Measurements from ENCODE around the gene PTPRE.

Gene PTPRE

GRCh38 chr10:127922675-127923366, 15.9 kb downstream of the PTPRE start:
- H3K4me3 Mint-ChIP-seq: no peak overlapping the region
- peaks cover 8% of the 10 kb centered on the region for H3K27me3 Mint-ChIP-seq (ENCODE audit: low read depth, poor library complexity)
- DNase-seq: no peak
- H3K9me3 Mint-ChIP-seq: peaks cover 3% of the 10 kb centered on the region
- no peaks in the 10 kb centered on the region for H3K36me3 Mint-ChIP-seq (ENCODE audit: low read depth)
- no peak overlapping the region for H3K27ac Mint-ChIP-seq
- TF ChIP-seq CTCF (IDR thresholded peaks at IDR 0.05): no peak
- peaks cover 2% of the 10 kb centered on the region for H3K4me1 Mint-ChIP-seq

GRCh38 chr10:127923646-127924045, 16.7 kb downstream of the PTPRE start:
- H3K27ac Mint-ChIP-seq: no peak overlapping the region
- TF ChIP-seq CTCF (IDR thresholded peaks at IDR 0.05): no peak
- H3K27me3 Mint-ChIP-seq (ENCODE audit: low read depth, poor library complexity): peaks cover 8% of the 10 kb centered on the region
- no peak overlapping the region for H3K4me3 Mint-ChIP-seq
- H3K9me3 Mint-ChIP-seq: peaks cover 3% of the 10 kb centered on the region
- DNase-seq: no peak
- H3K4me1 Mint-ChIP-seq: peaks cover 10% of the 10 kb centered on the region
- no peaks in the 10 kb centered on the region for H3K36me3 Mint-ChIP-seq (ENCODE audit: low read depth)

- H3K4me3 Mint-ChIP-seq: no peak overlapping the region
Observed at GRCh38 chr10:127925471-127926207, 18.7 kb downstream of the PTPRE start.

DNA sequence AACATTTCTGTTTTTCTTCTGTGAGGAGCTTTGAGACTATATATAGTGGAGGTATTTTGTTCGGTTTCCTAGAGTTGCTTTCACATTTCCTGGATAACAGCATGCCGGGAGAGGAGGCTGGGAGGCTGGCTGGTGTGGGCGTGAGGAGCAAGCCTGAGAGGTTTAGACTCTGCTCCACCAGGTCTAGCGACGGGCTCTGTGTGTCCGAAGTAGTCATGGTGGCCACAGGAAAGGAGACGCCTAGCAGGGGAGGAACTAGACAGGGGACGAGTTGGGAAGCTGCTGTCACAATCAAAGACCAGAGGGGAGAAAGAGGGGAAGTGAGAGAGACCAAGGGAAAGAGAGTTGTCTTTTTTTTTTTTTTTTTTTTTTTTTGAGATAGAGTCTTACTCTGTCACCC, 19.6 kb downstream of the PTPRE start:
- H3K36me3 Mint-ChIP-seq (ENCODE audit: low read depth): no peaks in the 10 kb centered on the region
- no peak overlapping the region for H3K4me3 Mint-ChIP-seq
- peaks cover 4% of the 10 kb centered on the region for H3K27me3 Mint-ChIP-seq (ENCODE audit: low read depth, poor library complexity)
- peaks cover 10% of the 10 kb centered on the region for H3K4me1 Mint-ChIP-seq
- DNase-seq: no peak
- no peak for TF ChIP-seq CTCF (IDR thresholded peaks at IDR 0.05)
- H3K27ac Mint-ChIP-seq: peak overlapping the region; percentile 52
- H3K9me3 Mint-ChIP-seq: peaks cover 6% of the 10 kb centered on the region

More at GRCh38 chr10:127925471-127926207, 18.7 kb downstream of the PTPRE start:
- Mint-ChIP-seq H3K36me3 (ENCODE audit: low read depth) (no peaks in the 10 kb centered on the region), H3K27me3 (ENCODE audit: low read depth, poor library complexity) (peaks cover 8% of the 10 kb centered on the region), H3K9me3 (peaks cover 6% of the 10 kb centered on the region), H3K4me1 (peaks cover 10% of the 10 kb centered on the region), H3K27ac (no peak overlapping the region)
- TF ChIP-seq CTCF (IDR thresholded peaks at IDR 0.05): no peak
- DNase-seq: no peak

GRCh38 chr10:127928021-127928806, 21.3 kb downstream of the PTPRE start:
- no peak overlapping the region for H3K4me3 Mint-ChIP-seq
- no peaks in the 10 kb centered on the region for H3K36me3 Mint-ChIP-seq (ENCODE audit: low read depth)
- H3K4me1 Mint-ChIP-seq: peaks cover 10% of the 10 kb centered on the region
- H3K27me3 Mint-ChIP-seq (ENCODE audit: low read depth, poor library complexity): peaks cover 7% of the 10 kb centered on the region
- H3K9me3 Mint-ChIP-seq: peaks cover 11% of the 10 kb centered on the region
- no peak for TF ChIP-seq CTCF (IDR thresholded peaks at IDR 0.05)
- no peak for DNase-seq
- H3K27ac Mint-ChIP-seq: no peak overlapping the region
